Activated CD4-positive, alpha-beta T cell treated with anti-CD3 and anti-CD28 coated beads, Interleukin-2, amount 50 U/mL, for 1 hour (primary cell): ENCODE results near the gene ENTPD1.
"Not testable (repeated sequence)": the region's sequence is repeated elsewhere in the genome, so short reads cannot be mapped to it uniquely, and the experiment has no call there.

Experiments
- DNase-seq: peaks from one replicate; pipeline ENCODE4 v3.0.0-alpha.2; 2020

Gene ENTPD1

GRCh38 chr10:95798096-95798855, 42.3 kb downstream of the ENTPD1 start:
- no peak for DNase-seq

- not testable (repeated sequence) for DNase-seq
Measured at GRCh38 chr10:95800286-95800685, 44.3 kb downstream of the ENTPD1 start.

- DNase-seq: not testable (repeated sequence)
Measured at GRCh38 chr10:95806687-95807380, 50.9 kb downstream of the ENTPD1 start.

- DNase-seq: not testable (repeated sequence)
Measured at GRCh38 chr10:95808705-95809308, 52.8 kb downstream of the ENTPD1 start.

DNA sequence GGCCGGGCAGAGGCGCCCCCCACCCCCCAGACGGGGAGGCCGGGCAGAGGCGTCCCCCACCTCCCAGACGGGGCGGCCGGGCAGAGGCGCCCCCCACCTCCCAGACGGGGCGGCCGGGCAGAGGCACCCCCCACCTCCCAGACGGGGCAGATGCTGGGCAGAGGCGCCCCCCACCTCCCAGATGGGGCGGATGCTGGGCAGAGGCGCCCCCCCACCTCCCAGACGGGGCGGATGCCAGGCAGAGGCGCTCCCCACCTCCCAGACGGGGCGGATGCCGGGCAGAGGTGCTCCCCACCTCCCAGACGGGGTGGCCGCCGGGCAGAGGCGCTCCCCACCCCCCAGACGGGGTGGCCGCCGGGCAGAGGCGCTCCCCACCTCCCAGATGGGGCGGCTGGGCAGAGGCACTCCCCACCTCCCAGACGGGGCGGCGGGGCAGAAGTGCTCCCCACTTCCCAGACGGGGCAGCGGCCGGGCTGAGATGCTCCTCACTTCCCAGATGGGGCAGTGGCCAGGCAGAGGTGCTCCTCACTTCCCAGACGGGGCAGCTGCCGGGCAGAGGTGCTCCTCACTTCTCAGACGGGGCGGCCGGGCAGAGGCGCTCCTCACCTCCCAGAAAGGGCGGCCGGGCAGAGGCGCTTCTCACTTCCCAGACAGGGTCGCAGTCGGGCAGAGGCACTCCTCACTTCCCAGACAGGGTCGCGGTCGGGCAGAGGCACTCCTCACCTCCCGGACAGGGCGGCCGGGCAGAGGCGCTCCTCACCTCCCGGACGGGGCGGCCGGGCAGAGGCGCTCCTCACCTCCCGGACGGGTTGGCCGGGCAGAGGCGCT, 53.6 kb downstream of the ENTPD1 start:
- no peak for DNase-seq

GRCh38 chr10:95810198-95810976, 54.4 kb downstream of the ENTPD1 start:
- DNase-seq: no peak

DNA sequence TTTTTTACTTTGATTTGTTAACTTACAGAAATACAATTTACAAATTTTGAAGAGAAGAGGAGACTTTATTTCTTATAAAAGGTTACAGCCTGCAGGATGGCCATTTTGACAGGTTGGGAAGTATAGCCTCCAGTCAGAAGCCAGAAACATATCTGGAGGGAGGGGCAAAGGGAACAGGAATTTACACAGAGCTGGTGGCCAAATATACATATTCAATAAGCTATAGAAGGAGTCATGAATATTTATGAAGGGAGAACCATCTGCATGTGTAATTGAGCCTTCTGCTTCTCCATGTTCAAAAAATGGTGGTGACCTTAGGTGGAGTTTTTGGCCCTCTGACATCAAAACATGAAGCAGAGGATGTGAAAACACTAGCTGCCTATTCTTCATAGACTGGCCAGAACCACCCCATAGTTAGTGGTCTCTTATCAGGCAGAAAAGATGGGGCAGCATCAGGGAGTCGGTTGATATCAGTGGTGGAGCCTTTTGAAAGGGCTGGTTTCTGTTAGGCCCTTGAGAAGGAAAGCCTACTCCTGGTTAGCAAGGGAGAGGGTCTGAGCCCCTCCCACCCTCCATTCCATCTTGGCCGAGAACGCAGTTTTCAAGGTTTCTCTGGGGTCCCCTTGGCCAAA, 57.2 kb downstream of the ENTPD1 start:
- no peak for DNase-seq

- DNase-seq: no peak
Measured at GRCh38 chr10:95814011-95814727, 58.2 kb downstream of the ENTPD1 start.

GRCh38 chr10:95815133-95815532, 59.2 kb downstream of the ENTPD1 start:
- DNase-seq: no peak

DNA sequence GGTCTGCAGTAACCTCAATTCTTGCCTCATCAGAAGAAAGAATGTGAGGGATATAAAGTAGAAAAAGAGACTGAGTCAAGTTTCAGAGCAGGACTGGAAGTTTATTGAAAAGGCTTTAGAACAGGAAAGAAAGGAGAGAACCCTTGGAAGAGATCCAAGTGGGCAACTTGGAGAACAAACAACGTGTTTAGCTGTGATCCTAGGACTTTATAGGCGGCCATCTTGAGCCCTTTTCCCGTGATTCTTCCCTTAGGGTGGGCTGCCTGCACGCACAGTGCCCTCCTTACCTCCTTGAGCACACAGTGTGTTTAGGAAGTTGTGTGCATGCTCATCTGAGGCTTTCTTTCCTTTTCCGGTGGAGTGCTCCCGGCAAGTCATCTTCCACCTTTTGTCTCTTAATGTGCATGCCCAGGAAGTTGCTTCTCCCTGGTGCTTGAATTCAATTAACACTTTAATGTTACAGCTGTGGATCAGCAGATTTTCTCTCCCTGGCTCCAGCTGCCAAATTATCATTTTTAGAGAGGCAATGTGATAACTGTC, 59.8 kb downstream of the ENTPD1 start:
- no peak for DNase-seq

DNA sequence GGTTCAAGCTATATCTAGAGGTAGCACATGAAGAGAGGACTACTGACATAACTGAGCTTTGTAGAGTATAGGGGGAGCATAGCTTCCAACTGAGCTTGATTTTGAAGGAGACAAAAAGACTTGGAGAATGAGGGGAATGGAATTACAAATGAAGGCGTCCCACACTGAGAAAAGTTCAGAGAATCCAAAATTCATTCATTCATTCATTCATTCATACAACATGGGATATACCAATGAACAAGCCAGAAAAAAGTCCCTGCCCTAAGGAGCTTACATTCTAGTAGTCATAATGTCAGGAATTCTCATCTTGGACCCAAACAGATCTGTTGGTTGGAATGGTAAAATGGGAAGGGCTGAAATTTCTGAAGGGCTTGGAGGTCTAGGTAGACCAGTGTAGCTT, 62.0 kb downstream of the ENTPD1 start:
- no peak for DNase-seq

DNA sequence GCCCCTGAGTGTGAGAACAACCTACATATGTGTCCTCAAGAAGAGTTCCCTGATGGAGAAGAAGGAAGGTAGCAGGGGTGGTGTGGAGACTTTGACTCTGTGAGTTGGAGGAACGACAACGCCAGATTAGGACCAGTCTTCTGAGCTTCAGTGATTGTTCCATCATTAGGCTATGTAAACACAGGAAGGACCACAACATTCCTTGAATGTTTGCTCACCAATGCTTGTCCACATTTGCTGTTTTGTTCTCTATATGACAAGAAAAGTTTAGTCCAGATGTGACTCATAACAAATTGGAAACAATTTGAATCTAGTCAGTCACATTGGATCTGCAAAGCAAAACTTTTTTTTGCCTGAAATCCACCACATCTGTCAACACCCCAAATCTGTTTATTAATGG, 62.7 kb downstream of the ENTPD1 start:
- no peak for DNase-seq

GRCh38 chr10:95819620-95820329, 63.8 kb downstream of the ENTPD1 start:
- DNase-seq: no peak

- no peak for DNase-seq
Measured at GRCh38 chr10:95820363-95820762, 64.4 kb downstream of the ENTPD1 start.

- DNase-seq: no peak
Measured at GRCh38 chr10:95821720-95822119, 65.8 kb downstream of the ENTPD1 start.

DNA sequence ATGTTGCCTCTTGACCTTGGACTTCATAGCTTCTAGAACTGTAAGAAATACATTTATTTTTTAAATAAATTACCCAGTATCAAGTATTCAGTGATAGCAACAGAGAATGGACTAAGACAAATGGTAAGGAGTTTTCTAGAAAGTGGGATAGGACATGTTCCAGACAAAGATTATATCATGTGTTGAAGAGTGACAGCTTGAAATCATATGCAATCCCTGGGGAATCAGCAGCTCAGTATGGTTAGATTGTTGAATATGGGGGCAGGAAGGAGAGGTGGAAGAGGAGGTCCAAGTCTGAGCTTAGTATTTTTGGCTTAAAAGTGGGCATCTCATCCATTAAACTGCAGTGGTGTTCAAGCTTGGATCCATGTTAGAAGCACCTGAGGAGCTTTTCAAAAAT, 74.1 kb downstream of the ENTPD1 start:
- no peak for DNase-seq

GRCh38 chr10:95831076-95831475, 75.1 kb downstream of the ENTPD1 start:
- DNase-seq: no peak

GRCh38 chr10:95831515-95831914, 75.6 kb downstream of the ENTPD1 start:
- DNase-seq: no peak

DNA sequence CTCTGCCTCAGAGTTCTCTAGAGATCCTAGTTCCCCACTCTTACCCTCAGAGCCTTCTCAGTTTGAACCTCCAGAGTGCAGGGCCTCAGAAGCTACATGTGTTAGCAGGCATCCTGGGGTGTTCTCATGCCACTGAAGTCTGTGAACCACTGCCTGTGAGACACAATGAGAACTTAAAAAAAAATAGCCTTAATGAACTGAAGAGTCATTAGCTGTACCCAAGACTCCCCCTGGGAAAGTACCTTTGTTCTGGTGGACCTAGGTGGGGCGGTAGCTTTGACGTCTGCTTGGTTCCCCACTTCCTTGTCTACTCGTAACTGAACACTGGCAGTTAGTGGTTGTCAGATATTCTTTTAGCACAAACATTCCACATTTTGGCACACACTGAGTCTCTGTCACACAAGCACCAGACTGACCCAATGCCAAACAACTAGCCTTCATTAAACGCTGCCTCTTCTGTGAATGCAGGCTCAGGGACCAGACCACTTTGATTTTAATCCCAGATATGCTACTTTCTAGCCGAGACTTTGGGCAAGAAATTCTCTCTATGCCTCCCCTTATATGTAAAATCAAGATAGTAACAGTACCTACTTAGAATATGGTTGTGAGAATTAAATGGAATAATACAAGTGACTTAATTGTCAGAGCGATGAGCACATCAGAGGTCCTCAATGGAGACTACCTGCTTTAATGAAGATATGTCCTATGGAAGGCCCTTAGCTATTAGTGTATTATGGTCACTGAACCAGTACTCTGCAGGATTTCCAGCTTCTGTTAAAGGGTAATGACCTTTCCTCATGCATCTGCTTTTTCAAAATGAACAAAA, 76.5 kb downstream of the ENTPD1 start:
- DNase-seq: peak; percentile 30
